ENCODE results near the gene COL25A1.

Gene COL25A1

DNA sequence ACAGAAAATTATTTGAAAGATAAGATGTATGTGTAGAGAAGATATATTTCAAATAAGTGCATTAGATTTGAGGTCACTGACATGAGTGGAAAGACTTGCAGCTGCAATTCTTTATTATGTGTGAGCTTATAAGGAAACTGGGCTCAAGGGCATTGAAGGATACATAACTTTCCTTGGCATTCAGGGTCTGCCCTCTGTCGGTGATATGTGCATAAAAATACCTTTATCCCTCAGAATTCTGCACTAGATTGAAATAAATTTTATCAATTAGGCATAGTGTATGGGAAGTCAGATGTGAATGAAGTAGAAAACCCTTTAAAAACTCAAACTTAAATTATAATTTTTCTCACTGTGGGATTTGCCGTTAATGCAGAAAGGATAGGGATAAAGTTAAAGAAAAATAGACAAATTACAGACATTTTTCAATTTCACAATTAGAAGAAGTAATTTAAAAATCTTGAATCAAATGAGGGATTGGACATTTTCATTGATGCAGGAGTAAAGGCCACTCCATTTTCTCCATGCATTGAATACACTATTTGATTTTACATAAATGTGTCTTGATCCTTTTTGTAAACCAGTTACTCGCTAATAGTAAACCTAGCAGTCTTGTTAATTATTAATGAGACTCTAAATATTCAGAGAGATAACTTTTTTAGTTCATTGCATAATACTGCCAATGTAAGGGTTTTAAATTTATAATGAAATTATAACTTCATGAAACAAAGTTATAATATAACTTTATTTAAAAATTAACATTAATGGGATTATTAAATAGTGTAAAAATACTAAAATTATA, 518.6 kb downstream of the COL25A1 start:
- DNase-seq (ENCODE audit: low read depth in 2 of 3, low spot score in 1 of 3) = no peak

DNA sequence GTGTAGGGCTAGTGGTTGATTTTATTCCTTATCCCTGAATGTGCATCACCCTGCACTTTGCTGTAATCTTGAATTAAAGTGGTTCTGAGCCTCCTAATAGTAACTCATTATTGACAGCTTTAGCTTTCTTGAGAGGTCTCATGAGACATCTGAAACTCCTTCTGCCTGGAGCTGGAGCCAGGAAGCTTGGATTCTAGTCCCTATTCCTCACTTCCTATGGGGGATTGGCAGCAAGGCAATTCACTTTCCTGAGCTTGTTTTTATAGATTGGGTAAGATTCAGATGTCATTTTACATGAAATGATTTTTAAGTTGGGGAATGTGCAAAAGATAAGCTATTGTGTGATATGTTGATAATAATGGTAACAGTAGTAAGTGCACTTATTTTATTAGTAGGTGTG, 522.5 kb downstream of the COL25A1 start:
- DNase-seq (ENCODE audit: low read depth in 2 of 3, low spot score in 1 of 3) = no peak

- no peak for DNase-seq (ENCODE audit: low read depth in 2 of 3, low spot score in 1 of 3)
Observed at GRCh38 chr4:108777388-108777787, 525.1 kb downstream of the COL25A1 start.

GRCh38 chr4:108775921-108776320, 526.5 kb downstream of the COL25A1 start:
- DNase-seq (ENCODE audit: low read depth in 2 of 3, low spot score in 1 of 3) = no peak

GRCh38 chr4:108774809-108775530, 527.5 kb downstream of the COL25A1 start:
- no peak for DNase-seq (ENCODE audit: low read depth in 2 of 3, low spot score in 1 of 3)

DNA sequence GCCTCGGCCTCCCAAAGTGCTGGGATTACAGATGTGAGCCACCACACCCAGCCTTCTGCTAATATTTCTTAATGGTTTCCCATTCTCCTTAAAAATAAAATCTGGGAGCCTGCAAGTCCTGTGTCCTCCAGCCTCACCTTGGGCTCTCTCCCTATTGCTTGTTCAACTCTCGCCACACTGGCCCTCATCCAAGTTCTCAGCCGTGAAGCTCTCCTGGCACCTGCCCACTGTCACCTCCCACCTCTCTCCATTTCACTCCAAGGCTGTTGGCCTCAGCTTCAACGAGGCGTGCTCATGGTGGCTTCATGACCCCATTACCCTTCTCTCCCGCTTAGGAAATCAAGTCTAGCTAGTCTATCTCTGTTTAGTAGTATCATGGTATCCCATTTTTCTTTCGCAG, 530.1 kb downstream of the COL25A1 start:
- no peak for DNase-seq (ENCODE audit: low read depth in 2 of 3, low spot score in 1 of 3)

GRCh38 chr4:108766058-108766457, 536.4 kb downstream of the COL25A1 start:
- DNase-seq (ENCODE audit: low read depth in 2 of 3, low spot score in 1 of 3) = no peak

DNA sequence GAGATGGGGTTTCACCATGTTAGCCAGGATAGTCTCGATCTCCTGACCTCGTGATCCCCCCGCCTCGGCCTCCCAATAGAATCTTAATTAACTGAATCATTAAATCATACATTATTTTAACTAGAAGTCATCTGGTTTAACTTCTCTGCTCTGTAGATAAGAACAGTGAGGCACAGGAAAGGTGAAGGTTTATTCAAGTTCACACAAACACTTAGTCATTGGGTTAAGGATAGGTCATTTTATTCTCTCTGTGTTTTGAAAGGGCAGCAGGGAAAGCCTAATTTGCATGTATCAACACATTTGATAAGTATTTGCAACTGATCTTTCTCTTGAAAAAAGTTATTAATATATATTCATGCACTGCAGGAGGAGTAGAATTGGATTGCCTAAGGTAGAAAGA, 538.5 kb downstream of the COL25A1 start:
- DNase-seq (ENCODE audit: low read depth in 2 of 3, low spot score in 1 of 3) = no peak

- no peak for DNase-seq (ENCODE audit: low read depth in 2 of 3, low spot score in 1 of 3)
Observed at GRCh38 chr4:108763226-108763593, 539.2 kb downstream of the COL25A1 start.

- DNase-seq (ENCODE audit: low read depth in 2 of 3, low spot score in 1 of 3) = peak in 2 of 3 donors; percentile 0 to 5
Observed at GRCh38 chr4:108762559-108763225, 539.8 kb downstream of the COL25A1 start, which contains the start of gene ETNPPL. ETNPPL (minus strand) TSS chr4:108763053; CDS start chr4:108762898, 155 bp downstream.

Data from stimulated activated CD4-positive, alpha-beta T cell treated with anti-CD3 and anti-CD28 coated beads, Interleukin-12 subunit alpha, Interleukin-12 subunit beta, amount 100 ng/mL, for 48 hours (primary cell).